H1 (cell line): ENCODE measurements around the gene ANKS1B. TPM values are rescaled to one million over a fixed set of nuclear protein-coding genes. Genes with fewer than 3 reads are reported as not detected.

Experiments
- JUND ChIP-seq: IDR thresholded peaks from 2 replicates; pipeline ENCODE4 v1.6.1; 2011; ENCODE audit warnings: mild to moderate bottlenecking, improper control_type of control experiment, low read length
- RAD21 ChIP-seq, 2 experiments: IDR thresholded peaks in 1 of 2; conservative IDR thresholded peaks in 1 of 2; 2 replicates each; pipeline ENCODE4 v1.6.1; 2011; ENCODE audit warnings: low read depth in 2 of 2, low read length in 2 of 2, improper control_type of control experiment in 1 of 2, inconsistent platforms in 1 of 2, mild to moderate bottlenecking in 1 of 2, moderate library complexity in 1 of 2
- SAP30 ChIP-seq: fragments of 300-600 bp; sonication (generic); IDR thresholded peaks from 2 replicates; pipeline ENCODE4 v1.7.1; 2012; ENCODE audit warnings: low read length, moderate library complexity, mild to moderate bottlenecking, inconsistent platforms; ENCODE audit not compliant: insufficient read depth, insufficient replicate concordance
- TAF1 ChIP-seq: IDR thresholded peaks from 2 replicates; pipeline ENCODE4 v1.6.1; 2011; ENCODE audit warnings: mild to moderate bottlenecking, low read depth, low read length
- polyA plus RNA-seq, 7 experiments: library from polyadenylated mRNA; depleted of rRNA in 3 of 7; stranded (reverse) in 5 of 7; unstranded in 2 of 7; fragments of >200 nt in 5 of 7; fragments of 200-250 nt in 2 of 7; gene quantifications; 1 replicate in 5 of 7; 2 replicates in 1 of 7; 4 replicates in 1 of 7; pipeline versions ENCODE4 v1.2.1 to v1.2.3, GENCODE V29; 2011 to 2013; ENCODE audit warnings: missing spikeins in 2 of 7, mixed read lengths in 2 of 7
- total RNA-seq: library from RNA; stranded (reverse); fragmentation: NEBNext Ultra II Directional; extraction: Animal tissue kit (Norgen Biotek cat#: 25700); gene quantifications from 2 replicates; pipeline ENCODE4 v1.2.1, GENCODE V29; 2021
- TF ChIP-seq, protein P1 (sequence below): IDR thresholded peaks from 2 replicates; pipeline ENCODE4 v1.6.1; 2012; ENCODE audit warnings: low read length, inconsistent platforms

Gene ANKS1B
- total and polyA plus RNA-seq, 2 of the 8 experiments (the other 6 are each of a cell fraction or from before 2014, with no cell fraction given): 2.7 to 6.1 TPM

- TF ChIP-seq RAD21 (IDR thresholded peaks at IDR 0.05 in 1 of 2, conservative IDR thresholded peaks at IDR 0.05 in 1 of 2; ENCODE audit: low read depth in 2 of 2, low read length in 2 of 2) (no peak), JUND (no peak), TAF1 (no peak), SAP30 (no peak)
- TF ChIP-seq, protein P1, sequence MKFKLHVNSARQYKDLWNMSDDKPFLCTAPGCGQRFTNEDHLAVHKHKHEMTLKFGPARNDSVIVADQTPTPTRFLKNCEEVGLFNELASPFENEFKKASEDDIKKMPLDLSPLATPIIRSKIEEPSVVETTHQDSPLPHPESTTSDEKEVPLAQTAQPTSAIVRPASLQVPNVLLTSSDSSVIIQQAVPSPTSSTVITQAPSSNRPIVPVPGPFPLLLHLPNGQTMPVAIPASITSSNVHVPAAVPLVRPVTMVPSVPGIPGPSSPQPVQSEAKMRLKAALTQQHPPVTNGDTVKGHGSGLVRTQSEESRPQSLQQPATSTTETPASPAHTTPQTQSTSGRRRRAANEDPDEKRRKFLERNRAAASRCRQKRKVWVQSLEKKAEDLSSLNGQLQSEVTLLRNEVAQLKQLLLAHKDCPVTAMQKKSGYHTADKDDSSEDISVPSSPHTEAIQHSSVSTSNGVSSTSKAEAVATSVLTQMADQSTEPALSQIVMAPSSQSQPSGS: no peak
These were observed 979.8 kb downstream of the ANKS1B start (continued) for GRCh38 chr12:99004799-99005466.
